IPS-NIHi11 (cell line): ENCODE measurements around the gene SUSD4.

ENCODE experiments used
- DNase-seq: peaks from one replicate; pipeline ENCODE4 v3.0.0; 2012; ENCODE audit warnings: mixed read lengths, low spot score

SUSD4 gene

DNA sequence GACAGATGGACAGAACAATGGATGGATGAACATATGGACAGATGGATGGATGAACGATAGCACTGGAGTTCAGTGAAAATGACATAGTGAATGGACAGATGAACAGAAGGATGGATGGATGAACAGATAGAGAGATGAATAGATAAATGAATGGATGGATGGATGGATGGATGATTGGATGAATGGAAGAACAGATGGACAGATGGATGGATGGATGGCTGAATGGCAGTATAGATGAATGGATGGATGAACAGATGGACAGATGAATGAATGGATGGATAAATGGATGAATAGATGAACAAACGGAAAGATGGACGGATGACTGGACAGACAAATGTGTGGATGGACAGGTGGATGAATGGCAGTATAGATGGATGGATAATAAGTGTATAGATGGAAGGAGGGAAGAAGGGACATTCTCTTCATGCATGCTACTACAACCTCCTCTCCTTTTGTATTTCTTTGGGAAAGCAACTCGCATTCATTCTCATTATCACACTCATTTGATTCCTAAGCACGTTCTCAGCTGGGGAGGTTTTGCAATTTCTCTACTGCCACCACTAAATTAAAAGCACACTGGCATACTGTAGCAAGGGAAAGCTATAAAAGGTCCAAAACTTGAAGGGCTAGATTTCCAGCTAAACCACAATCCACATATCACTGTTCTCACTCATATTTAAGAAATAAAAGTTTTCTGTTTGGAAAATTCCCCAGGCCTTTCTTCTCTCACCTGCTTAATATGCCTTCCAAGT, 34.1 kb downstream of the SUSD4 start:
- DNase-seq, result no peak

DNA sequence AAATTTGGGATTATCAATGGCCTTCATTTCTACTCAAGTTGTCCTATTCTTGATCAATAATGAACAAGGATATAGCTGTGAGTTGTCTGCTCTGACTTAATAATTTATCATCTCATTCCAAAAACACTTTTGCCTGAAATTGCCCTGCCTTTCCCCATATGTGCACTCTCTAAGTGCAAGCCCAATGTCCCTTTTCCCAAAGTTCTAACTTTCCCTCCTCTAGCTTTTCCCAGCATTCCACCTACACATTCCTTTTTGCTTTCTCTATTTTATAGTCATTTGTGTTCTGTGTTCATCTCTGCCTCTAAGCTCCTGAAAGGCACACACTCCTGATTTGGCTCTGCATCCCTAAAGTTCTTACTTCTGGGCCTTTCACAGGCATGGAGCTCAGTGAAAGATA, 34.7 kb downstream of the SUSD4 start:
- no peak for DNase-seq

DNA sequence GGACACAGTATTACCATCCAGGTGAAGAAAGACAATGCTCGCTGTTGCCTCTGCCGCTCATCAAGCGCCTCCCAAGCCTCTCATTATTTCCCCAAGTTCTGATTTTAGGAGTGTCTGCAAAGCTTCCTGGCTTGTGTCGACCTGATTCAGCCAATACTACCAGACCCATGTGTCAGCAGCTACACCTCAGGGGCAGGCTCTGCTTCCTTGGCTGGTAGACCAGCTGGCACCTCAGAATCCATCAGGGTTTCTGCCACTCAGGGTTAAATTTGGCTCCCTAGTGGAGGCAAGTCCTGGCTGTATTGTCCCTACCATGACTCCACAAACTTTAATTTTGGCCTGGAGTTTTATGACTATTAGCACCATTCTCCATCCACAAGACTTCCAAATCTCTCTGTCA, 35.4 kb downstream of the SUSD4 start:
- DNase-seq, result no peak

DNA sequence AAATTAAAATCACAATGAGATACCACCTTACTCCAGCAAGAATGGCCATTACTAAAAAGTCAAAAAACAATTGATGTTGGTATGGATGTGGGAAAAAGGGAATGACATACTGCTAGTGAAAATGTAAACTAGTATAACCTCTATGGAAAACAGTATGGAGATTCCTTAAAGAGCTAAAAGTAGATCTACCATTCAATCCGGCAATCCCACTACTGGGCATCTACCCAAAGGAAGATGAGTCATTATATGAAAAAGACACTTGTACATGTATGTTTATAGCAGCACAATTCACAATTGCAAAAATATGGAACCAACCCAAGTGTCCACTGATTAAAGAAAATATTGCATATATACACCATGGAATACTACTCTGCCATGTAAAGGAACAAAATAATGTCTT, 37.2 kb downstream of the SUSD4 start:
- no peak for DNase-seq

DNA sequence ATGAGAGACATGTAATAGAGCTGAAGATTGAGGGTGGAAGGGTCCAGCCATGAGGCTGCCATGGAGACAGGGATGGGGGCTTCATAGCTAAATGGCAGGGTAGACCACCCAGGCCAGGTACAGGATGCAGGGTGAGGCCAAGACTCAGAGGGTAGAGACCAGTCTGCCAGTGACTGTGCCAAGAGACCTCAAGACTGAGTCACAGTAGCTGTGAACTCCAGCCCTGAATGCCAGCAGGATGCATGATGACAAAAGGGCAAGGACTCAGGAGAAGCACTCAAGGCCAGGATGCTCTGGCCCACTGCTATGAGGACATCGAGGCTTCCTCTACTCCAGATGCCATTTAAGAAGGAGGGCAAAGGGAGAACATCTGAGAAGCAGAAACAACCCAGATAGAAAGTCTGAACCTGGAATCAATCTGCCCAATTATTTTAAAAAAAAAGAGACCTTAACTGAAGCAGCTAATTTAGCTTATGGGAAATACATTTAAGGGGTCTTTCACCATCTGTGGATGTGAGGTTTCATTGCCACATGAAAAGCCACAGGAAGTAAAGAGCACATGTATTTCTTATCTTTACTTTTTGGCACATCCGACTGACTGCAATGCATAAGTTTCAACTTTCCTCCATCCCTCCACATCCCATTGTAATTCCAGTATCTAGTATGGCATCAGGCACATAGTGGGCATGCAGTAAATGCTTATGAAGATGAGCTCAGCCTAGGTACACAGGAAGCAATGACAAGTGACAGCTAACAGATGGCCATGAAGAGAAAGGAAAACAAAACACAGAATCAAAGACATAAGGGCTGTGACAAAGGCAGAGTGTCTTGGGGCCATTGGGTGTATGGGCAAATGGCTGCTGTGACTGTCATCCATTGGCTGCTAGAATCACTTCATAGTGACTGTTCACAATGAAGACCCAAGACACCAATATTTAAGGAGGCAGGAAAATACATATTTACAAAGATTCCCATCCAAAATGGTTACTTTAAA, 40.2 kb downstream of the SUSD4 start:
- DNase-seq, result no peak

DNA sequence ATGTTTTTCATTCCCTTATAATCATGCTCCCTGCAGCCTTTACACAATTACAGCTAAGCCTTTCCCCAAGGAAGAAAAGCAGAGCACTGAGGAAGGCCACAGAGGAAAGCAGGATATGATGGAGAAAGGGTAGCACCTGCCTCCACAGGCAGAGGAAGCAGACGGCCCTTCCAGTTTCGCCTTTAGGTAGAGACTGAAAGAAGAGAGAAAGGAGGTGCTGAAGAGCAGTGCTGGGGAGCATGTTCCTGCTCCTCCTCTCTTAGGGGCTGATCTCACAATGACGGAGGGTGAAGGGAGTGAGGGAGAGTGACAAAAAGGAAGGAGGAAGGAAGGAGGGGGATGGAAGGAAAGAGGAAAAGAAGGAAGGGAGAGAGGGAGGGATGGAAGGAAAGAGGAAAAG, 41.1 kb downstream of the SUSD4 start:
- no peak for DNase-seq

DNA sequence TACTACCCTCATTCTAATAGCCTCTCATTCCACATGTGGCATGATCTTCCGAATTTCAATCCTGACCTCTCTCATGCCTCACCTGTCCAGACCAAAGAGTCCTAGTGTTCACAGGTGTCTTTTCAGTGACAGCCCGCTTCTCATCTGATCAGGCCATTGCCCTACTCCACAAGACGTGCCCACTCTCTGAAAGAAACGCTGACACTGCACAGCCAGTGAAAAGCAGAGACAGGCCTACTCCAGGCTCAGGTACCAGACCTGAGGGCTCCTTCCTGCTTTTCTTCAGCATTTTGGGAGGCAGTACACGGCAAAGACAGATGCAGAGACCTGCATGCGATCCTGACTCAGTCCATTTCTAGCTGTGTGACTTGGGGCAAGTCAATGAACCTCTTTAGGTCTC, 43.0 kb downstream of the SUSD4 start:
- no peak for DNase-seq

DNA sequence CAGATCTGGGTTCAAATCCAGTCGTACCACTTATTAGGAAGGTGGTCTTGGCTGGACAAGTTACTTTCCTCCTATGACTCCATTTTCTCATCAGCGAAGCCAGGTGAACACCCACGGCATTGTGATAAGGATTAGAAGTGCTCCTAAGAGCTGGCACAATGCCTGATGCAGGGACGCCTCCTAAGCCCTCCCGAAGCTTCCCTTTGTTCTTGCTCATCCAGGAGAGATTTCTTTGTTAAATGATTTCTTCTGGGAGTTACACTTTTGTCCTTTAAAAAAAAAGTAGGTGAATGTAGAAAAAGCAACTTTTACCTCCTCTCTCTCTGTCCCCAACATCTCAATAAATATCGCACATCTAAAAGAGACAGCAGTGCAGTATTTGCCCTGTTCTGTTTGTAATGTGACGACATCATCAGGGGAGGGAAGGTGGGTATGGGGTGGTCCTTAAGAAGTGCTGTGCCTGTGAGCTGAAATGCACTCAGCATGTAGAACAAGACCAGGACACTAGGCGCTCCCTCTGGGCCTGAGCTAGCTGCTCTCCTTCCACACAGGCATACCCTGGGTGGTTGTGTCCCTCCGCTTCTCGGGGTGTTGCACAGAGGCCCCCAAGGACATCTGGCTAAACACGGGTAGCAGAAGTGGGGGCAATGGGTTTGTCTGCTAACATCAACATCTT, 43.9 kb downstream of the SUSD4 start:
- DNase-seq, result peak; percentile 47

DNA sequence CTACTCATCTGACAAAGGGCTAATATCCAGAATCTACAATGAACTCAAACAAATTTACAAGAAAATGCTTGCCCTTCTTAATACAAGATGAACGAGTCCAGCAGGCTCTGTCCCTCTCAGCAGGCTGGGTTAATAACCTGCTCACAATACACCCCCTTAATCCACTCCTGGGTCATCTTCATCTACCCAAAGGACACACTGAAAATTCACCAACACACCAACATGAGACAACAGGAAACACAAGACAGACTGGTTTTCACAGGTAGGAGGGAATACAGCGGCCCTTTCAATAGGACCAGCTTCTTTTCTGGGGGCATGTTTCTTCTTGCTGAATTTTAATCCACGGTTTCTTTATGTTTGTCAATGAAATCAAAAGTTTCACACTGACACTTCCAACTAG, 44.6 kb downstream of the SUSD4 start:
- no peak for DNase-seq

DNA sequence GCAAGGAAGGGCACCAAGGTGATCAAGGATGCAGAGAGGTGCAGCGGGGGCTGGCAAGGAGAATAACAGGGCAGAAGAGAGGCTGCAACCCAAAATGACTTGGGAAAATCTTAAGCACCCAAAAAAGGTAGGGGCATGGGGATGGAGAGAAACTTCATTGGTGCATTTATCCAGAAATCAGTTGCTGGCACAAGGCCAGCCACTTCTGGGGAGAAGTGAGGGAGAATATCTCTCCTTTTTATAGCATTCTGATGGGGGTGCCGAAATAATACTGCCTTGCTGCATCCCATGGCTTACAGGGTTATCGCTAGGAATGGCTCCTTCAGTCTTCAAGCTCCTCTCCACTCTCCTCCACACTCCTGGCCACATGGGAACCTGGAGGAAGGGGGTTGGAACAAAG, 47.9 kb downstream of the SUSD4 start:
- no peak for DNase-seq

DNA sequence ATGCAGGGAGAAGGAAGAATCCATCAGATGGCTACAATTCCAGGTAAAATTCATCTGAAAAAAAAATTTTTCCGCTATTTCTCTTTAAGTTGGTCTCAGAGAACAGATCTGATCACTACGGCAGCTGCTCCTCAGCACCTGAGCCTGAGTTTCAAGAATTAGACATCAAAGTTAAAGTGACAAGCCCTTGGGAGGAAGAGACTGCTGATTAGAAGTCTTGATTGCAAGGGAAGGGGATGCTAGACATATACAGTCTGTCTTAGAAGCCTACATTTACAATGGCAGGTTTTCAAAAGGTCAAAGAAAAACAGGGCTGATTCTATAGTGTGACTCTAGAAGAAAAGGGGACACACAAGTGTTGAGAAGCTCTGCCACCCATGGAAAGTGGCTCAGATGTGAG, 48.3 kb downstream of the SUSD4 start:
- no peak for DNase-seq

DNA sequence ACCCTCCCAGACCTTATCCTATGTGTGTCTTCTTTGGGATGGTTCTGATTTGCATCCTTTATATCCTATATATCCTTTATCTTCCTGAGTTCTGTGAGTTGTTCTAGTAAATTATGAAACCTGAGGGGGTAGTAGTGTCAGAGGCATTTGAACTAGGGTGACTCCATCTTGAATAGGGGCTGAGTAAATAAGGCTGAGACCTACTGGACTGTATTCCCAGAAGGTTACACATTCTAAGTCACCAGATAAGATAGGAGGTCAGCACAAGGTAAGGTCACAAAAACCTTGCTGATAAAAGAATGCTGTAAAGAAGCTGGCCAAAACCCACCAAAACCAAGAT, 50.6 kb downstream of the SUSD4 start:
- DNase-seq, result no peak

DNA sequence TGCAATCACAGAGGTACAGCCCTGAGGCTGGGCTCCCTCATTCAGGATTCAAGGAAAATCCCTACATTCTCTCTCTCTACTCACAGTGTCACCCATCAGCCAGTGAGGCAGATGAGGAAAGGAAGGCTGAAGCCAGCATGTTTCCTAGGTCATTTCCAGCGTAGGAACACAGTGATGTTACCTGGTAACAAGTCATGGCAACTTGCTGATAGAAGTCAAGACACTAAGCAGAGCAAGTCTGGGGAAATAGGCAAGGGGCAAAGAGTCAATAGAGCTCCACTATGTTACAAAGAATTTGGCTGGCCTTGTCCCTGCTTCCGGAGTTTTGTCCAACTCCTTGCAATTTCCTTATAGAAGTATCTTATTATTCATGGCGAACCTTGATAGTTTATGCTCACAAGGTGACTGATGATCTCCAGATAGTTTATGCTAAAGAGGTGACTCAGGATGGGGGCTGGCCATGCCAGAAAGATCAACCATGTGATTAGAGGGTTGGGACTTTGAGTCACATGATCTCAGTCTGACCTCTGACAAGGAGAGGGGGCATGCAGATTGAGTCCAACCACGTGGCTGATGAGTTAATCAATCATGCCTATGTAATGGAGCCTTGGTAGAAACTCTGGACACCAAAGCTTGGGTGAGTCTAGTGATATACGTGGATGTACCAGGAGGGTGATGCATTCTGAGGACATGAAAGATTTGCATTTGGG, 51.1 kb downstream of the SUSD4 start:
- no peak for DNase-seq

DNA sequence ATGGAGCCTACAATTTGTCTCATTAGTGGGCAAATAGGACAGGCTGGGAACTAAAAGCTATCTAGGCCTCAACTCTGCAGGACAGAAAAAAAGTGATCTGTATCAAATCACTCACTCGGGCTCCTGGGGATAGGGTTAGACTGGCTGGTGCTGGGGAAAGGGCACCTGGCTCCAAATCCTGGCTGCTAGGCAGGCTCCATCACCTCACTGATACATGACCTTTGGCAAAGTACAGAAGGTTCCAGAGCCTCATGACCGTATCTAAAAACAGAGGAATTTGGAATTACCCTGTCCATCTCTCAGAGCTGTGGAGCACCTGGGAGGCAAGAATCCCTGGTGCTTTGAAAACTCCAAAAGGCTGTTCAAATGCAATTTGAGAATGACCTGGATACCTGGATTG, 51.7 kb downstream of the SUSD4 start:
- DNase-seq, result no peak

DNA sequence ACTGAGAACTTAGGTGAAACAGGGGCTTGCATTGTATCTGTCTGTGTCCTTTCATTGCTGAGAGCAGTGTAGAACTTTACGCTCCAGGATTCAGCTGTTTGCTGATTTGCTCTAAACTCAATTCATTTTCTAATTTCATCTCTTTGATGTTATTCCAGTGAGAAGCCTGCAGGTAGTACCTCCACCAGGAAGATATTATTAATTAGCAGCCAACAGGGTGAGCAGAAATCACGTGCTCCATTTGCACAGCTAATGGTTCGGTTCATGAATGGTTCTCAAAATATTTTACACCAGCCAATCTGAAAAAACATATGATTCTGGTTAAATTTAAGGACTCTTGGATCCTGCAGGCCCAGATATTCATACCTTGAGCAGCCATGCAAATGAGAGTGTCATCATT, 52.1 kb downstream of the SUSD4 start:
- no peak for DNase-seq

DNA sequence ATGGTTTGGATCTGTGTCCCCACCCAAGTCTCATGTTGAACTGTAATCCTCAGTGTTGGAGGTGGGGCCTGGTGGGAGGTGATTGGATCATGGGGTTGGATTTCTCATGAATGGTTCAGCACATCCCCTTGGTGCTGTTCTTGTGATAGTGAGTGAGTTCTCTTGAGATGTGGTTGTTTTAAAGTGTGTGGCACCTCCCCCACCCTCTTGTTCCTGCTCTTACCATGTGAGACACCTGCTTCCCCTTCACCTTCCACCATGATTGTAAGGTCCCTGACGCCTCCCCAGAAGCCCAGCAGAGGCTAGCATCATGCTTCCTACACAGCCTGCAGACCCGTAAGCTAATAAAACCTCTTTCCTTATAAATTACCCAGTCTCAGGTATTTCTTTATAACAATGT, 55.8 kb downstream of the SUSD4 start:
- no peak for DNase-seq

DNA sequence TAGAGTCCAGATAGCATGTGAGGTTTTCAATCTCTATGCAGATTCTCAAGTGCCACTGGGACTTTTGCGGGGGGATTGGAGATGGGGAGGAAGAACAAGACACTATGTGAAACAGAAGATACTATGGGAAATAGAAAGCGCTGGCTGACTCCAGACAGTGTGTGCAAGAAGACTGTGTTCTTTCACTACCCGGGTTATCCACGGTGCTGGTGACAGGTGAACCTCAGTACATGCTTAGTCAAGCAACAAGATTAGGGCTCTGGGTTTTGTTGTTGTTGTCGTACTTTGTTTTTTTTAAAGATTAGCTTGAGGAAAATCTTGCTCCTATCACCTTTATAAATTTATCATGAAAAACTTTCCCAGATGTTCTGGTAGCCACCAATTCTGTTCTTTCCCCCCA, 56.4 kb downstream of the SUSD4 start:
- DNase-seq, result no peak

DNA sequence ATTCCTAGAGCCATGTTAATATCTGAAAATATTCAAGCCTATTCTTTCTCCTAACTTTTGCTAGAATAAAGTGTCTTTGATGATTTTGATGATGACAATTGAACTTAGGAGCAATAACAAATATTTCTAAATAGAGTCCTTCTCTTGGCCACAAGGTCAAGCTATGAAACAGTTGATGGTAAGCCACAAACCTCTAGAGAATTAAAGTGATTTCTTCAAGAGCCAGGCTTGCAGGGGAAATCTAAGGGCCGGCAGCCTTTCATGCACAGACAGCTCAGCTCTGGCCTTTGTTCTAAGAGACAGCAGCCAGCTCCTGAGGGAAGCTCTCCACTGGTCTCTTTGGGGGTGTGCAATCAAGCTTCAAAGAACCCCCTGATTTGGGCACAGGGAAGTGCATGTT, 59.0 kb downstream of the SUSD4 start:
- DNase-seq, result no peak

DNA sequence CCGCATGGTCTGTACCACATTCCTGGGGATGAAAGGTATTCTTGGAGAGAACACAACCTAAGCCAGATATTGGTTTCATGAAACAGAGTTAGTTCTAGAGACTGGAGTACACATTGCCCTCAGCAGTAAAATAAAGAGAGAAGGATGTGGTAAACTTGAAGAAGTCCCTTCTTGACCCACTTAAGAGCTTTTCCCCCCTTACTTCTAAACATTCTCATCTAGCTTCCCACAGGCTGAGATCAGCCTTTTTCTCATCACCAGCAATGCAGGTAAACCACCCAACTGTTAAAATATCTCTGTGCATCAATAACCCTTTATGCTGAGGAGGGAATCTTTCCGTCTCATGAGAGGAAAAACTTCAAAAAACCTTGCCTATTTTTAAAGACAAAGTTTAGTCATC, 62.6 kb downstream of the SUSD4 start:
- DNase-seq, result no peak

DNA sequence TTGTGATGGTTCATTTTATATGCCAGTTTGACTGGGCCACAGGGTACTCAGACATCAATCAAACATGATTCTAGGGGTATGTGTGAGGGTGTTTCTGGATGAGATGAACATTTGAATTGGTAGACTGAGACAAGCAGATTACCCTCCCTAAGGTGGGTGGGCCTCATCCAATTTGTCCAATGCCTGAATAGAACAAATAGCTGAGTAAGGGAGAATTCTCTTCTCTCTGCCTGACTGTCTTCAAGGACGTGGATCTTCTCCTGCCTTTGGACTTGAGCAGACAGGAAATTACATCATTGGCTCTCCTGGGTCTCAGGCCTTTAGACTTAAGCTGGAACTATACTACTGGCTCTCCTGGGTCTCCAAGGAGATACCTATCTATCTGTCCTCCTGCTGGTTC, 64.4 kb downstream of the SUSD4 start:
- no peak for DNase-seq

DNA sequence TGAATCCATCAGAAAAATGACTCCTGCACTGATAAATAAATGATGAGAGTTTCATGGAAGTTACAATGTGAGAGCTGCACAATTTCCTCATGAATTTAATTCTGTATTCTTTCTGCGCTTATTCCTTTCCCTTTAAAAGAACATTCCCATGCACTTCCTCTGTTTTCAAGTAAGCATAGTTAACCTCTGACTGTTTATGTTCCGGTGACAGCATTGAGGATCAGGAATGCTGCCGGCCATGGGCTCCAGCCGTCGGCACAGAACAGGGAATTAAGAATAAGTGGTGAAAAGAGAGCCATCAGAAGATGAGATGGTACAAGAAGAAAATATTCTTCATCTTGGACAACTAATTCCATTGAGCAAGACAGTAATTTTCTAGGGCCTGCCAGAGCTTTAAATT, 65.3 kb downstream of the SUSD4 start:
- DNase-seq, result no peak

DNA sequence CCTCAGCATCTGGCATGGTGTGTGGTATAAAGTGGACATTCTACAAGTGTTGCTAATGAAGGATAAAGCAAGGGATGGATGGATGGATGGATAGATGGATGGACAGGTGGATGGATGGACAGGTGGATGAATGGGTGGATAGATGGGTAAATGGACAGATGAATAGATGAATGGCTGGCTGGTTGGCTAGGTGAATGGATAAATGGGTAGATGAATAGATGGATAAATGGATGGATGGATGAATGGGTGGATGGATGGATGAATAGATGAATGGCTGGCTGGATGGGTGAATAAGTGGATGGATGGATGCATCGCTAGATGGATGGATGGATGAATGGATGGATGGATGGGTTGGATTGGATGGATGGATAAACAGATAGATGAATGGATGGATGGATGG, 66.2 kb downstream of the SUSD4 start:
- no peak for DNase-seq
